ENCODE results near the gene C11orf24. TPM values are rescaled to one million over a fixed set of nuclear protein-coding genes. Genes with fewer than 3 reads are reported as not detected.
"Not testable (repeated sequence)": the region's sequence is repeated elsewhere in the genome, so short reads cannot be mapped to it uniquely, and the experiment has no call there.

The C11orf24 gene
- polyA plus RNA-seq, 4 donors: 24.7 to 27.5 (median 26.4) TPM

- no peak for DNase-seq (ENCODE audit: low read depth in 4 of 4, low spot score in 3 of 4)
These were observed 28.5 kb upstream of the C11orf24 start for GRCh38 chr11:68300076-68300830.

- not testable (repeated sequence) for DNase-seq (ENCODE audit: low read depth in 4 of 4, low spot score in 3 of 4)
These were observed 27.7 kb upstream of the C11orf24 start for GRCh38 chr11:68299517-68299879.

- no peak for DNase-seq (ENCODE audit: low read depth in 4 of 4, low spot score in 3 of 4)
These were observed 27.1 kb upstream of the C11orf24 start for GRCh38 chr11:68298659-68299516.

- DNase-seq (ENCODE audit: low read depth in 4 of 4, low spot score in 3 of 4): no peak
These were observed 26.3 kb upstream of the C11orf24 start for GRCh38 chr11:68297812-68298658.

- no peak for DNase-seq (ENCODE audit: low read depth in 4 of 4, low spot score in 3 of 4)
These were observed 25.7 kb upstream of the C11orf24 start for GRCh38 chr11:68297494-68297811.

GRCh38 chr11:68297052-68297378 lies 25.2 kb upstream of the C11orf24 start:
- no peak for DNase-seq (ENCODE audit: low read depth in 4 of 4, low spot score in 3 of 4)

GRCh38 chr11:68296344-68297051 lies 24.7 kb upstream of the C11orf24 start:
- DNase-seq (ENCODE audit: low read depth in 4 of 4, low spot score in 3 of 4): no peak

GRCh38 chr11:68295940-68296339 lies 24.2 kb upstream of the C11orf24 start:
- no peak for DNase-seq (ENCODE audit: low read depth in 4 of 4, low spot score in 3 of 4)

GRCh38 chr11:68295271-68295670 lies 23.5 kb upstream of the C11orf24 start:
- no peak for DNase-seq (ENCODE audit: low read depth in 4 of 4, low spot score in 3 of 4)

- DNase-seq (ENCODE audit: low read depth in 4 of 4, low spot score in 3 of 4): no peak
These were observed 21.9 kb upstream of the C11orf24 start for GRCh38 chr11:68293708-68294107.

- DNase-seq (ENCODE audit: low read depth in 4 of 4, low spot score in 3 of 4): no peak
These were observed 17.7 kb upstream of the C11orf24 start for GRCh38 chr11:68289456-68289855.

GRCh38 chr11:68287419-68287818 lies 15.6 kb upstream of the C11orf24 start:
- no peak for DNase-seq (ENCODE audit: low read depth in 4 of 4, low spot score in 3 of 4)

GRCh38 chr11:68284588-68284987 lies 12.8 kb upstream of the C11orf24 start:
- DNase-seq (ENCODE audit: low read depth in 4 of 4, low spot score in 3 of 4): not testable (repeated sequence)

GRCh38 chr11:68282861-68283230 lies 11.1 kb upstream of the C11orf24 start:
- no peak for DNase-seq (ENCODE audit: low read depth in 4 of 4, low spot score in 3 of 4)

GRCh38 chr11:68282141-68282860 lies 10.5 kb upstream of the C11orf24 start:
- DNase-seq (ENCODE audit: low read depth in 4 of 4, low spot score in 3 of 4): no peak

- no peak for DNase-seq (ENCODE audit: low read depth in 4 of 4, low spot score in 3 of 4)
These were observed 7.9 kb upstream of the C11orf24 start for GRCh38 chr11:68279676-68280075.

- DNase-seq (ENCODE audit: low read depth in 4 of 4, low spot score in 3 of 4): no peak
These were observed 5.1 kb upstream of the C11orf24 start for GRCh38 chr11:68276861-68277260.

- no peak for DNase-seq (ENCODE audit: low read depth in 4 of 4, low spot score in 3 of 4)
These were observed 4.1 kb upstream of the C11orf24 start for GRCh38 chr11:68275721-68276507.

- DNase-seq (ENCODE audit: low read depth in 4 of 4, low spot score in 3 of 4): no peak
These were observed 2.5 kb upstream of the C11orf24 start for GRCh38 chr11:68274306-68274705.
